GM23248 (cell line): Measurements from ENCODE around the gene HMGCR. TPM values are rescaled to one million over a fixed set of nuclear protein-coding genes. Genes with fewer than 3 reads are reported as not detected.

Experiments used
- DNase-seq: peaks from one replicate; pipeline ENCODE4 v3.0.0-alpha.2; 2015
- H2AFZ ChIP-seq: fragments of 200-600 bp; sonication (generic); 2 replicates; pipeline ENCODE4 v1.6.1; 2016; ENCODE audit warnings: antibody characterized with exemption
- H3F3A ChIP-seq: fragments of 200-600 bp; sonication (generic); 2 replicates; pipeline ENCODE4 v1.6.1; 2016; ENCODE audit warnings: mild to moderate bottlenecking, antibody characterized with exemption, mixed run types; ENCODE audit not compliant: insufficient read depth
- H3K27ac ChIP-seq: fragments of 200-600 bp; sonication (generic); 2 replicates; pipeline ENCODE4 v1.5.1; 2016; ENCODE audit warnings: mild to moderate bottlenecking
- H3K27me3 ChIP-seq: fragments of 200-600 bp; sonication (generic); replicated peaks from 2 replicates; pipeline ENCODE4 v1.6.1; 2016; ENCODE audit warnings: mild to moderate bottlenecking; ENCODE audit not compliant: insufficient read depth
- H3K36me3 ChIP-seq: fragments of 200-600 bp; sonication (generic); 2 replicates; pipeline ENCODE4 v1.6.1; 2016; ENCODE audit warnings: low read depth, mild to moderate bottlenecking
- H3K4me1 ChIP-seq: fragments of 200-600 bp; sonication (generic); 2 replicates; pipeline ENCODE4 v1.6.1; 2016; ENCODE audit warnings: mild to moderate bottlenecking; ENCODE audit not compliant: insufficient read depth
- H3K4me2 ChIP-seq: fragments of 200-600 bp; sonication (generic); one replicate; pipeline ENCODE4 v1.6.1; 2016; ENCODE audit warnings: mild to moderate bottlenecking; ENCODE audit not compliant: unreplicated experiment
- H3K4me3 ChIP-seq: fragments of 200-600 bp; sonication (generic); 2 replicates; pipeline ENCODE4 v1.5.1; 2016; ENCODE audit warnings: mild to moderate bottlenecking
- H3K79me2 ChIP-seq: fragments of 200-600 bp; sonication (generic); 2 replicates; pipeline ENCODE4 v1.6.1; 2016; ENCODE audit warnings: mild to moderate bottlenecking; ENCODE audit not compliant: insufficient read depth
- H3K9ac ChIP-seq: fragments of 200-600 bp; sonication (generic); 2 replicates; pipeline ENCODE4 v1.6.1; 2016; ENCODE audit warnings: mild to moderate bottlenecking
- H3K9me2 ChIP-seq: fragments of 200-600 bp; sonication (generic); 2 replicates; pipeline ENCODE4 v1.6.1; 2016; ENCODE audit warnings: mixed run types, mild to moderate bottlenecking, moderate library complexity; ENCODE audit not compliant: insufficient read depth
- H3K9me3 ChIP-seq: fragments of 200-600 bp; sonication (generic); one replicate; pipeline ENCODE4 v1.6.1; 2017; ENCODE audit warnings: low read depth
- H4K20me1 ChIP-seq: fragments of 200-600 bp; sonication (generic); 2 replicates; pipeline ENCODE4 v1.6.0; 2016; ENCODE audit not compliant: insufficient read depth
- EZH2 ChIP-seq: fragments of 200-600 bp; sonication (generic); IDR thresholded peaks from 2 replicates; pipeline ENCODE4 v1.6.1; 2018; ENCODE audit warnings: antibody characterized with exemption, mild to moderate bottlenecking; ENCODE audit not compliant: insufficient read depth, poor library complexity, severe bottlenecking
- EZH2phosphoT487 ChIP-seq: fragments of 200-600 bp; sonication (generic); IDR thresholded peaks from 2 replicates; pipeline ENCODE4 v1.6.1; 2018; ENCODE audit warnings: antibody characterized with exemption, moderate library complexity, mild to moderate bottlenecking, low read depth; ENCODE audit not compliant: insufficient read depth
- WGBS, 2 experiments: methylation state at CpG; one replicate each; pipeline ENCODE4 v1.1.6; 2015 to 2017; ENCODE audit warnings: low lambda C conversion rate in 2 of 2, low coverage in 1 of 2; ENCODE audit errors: missing lambda C conversion rate in 2 of 2; 5-methylcytosine and 5-hydroxymethylcytosine counted together
- in situ Hi-C: fragments of 300-500 bp; cut with MboI; formaldehyde crosslinking; loops from 2 replicates; pipeline ENCODE4 v1.15.0; 2020
- polyA plus RNA-seq: library from polyadenylated mRNA; unstranded; fragments of >200 nt; fragmentation: Nextera tagmentation; extraction: Ambion mirVana; gene quantifications from 2 replicates; pipeline ENCODE4 v1.2.1, GENCODE V29; 2016
- total RNA-seq: library from RNA; depleted of rRNA; stranded (reverse); fragments of >200 nt; shearing (Covaris generic); gene quantifications from 2 replicates; pipeline ENCODE4 v1.2.3, GENCODE V29; 2014

The HMGCR gene
- total and polyA plus RNA-seq, 2 experiments from 2014 or later = 14.4 to 34.0 TPM

DNA sequence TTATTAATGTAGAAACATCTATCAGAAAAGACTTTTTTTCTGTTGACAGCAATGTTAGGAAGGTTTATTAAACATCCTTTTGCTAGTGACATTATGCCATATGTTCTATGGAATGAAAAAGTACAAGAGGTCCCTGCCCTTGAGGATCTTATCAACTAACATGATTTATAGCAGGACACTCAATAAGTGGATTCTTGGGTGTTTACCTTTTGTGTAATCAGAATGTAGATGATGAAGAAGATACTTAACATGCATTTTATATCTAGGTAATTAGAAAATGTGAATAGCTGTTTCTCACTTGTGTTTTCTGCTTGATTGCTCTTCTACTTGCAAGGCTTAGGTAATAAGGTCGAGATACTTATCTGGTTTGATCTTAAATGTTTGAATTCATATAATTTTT, 4.9 kb downstream of the HMGCR start:
- H3K27me3 ChIP-seq = no peaks in the 10 kb centered on the region
- H3K4me1 ChIP-seq = peaks cover 37% of the 10 kb centered on the region
- no peak overlapping the region for H2AFZ ChIP-seq
- no peaks in the 10 kb centered on the region for H3K9me3 ChIP-seq
- H3F3A ChIP-seq = no peaks in the 10 kb centered on the region; the same call in 1 of the 2 replicates
- no peak overlapping the region for H3K4me2 ChIP-seq
- in situ Hi-C loops = no loop called here
- no peak overlapping the region for H3K4me3 ChIP-seq
- no peaks in the 10 kb centered on the region for H3K9me2 ChIP-seq
- H3K9ac ChIP-seq = no peak overlapping the region
- TF ChIP-seq EZH2 = no peak
- no peak for TF ChIP-seq EZH2phosphoT487
- no peak overlapping the region for H3K27ac ChIP-seq
- H3K79me2 ChIP-seq = peaks cover 78% of the 10 kb centered on the region
- peaks cover 28% of the 10 kb centered on the region for H3K36me3 ChIP-seq
- no peak for DNase-seq
- WGBS, 2 experiments = 100% methylated on average over 1 of the region's 1 CpG
- peaks cover 5% of the 10 kb centered on the region; the same call in 1 of the 2 replicates for H4K20me1 ChIP-seq

DNA sequence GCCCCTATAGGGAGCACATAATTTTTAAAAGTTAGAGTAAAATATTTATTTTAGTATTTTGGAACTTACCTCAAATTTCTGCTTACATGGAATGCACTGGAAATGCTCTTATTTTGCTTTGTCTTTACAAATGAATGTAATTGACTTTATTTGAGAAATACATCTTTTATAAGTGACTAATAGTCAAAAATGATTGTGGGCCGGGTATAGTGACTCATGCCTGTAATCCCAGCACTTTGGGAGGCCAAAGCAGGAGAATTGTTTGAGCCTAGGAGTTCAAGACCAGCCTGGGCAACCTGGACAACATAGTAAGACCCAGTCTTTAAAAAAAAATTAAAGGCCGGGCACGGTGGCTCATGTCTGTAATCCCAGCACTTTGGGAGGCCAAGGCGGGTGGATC, 5.8 kb downstream of the HMGCR start:
- Histone ChIP-seq H3K9me3 (no peaks in the 10 kb centered on the region), H3K27ac (no peak overlapping the region), H3K4me1 (peaks cover 42% of the 10 kb centered on the region), H3K79me2 (peaks cover 72% of the 10 kb centered on the region), H3K4me2 (no peak overlapping the region), H4K20me1 (peaks cover 5% of the 10 kb centered on the region; the same call in 1 of the 2 replicates), H3K9me2 (no peaks in the 10 kb centered on the region), H3K4me3 (no peak overlapping the region), H3K9ac (no peak overlapping the region), H3K36me3 (peaks cover 37% of the 10 kb centered on the region), H2AFZ (no peak overlapping the region), H3K27me3 (no peaks in the 10 kb centered on the region), H3F3A (no peaks in the 10 kb centered on the region; the same call in 1 of the 2 replicates)
- no peak for TF ChIP-seq EZH2phosphoT487
- TF ChIP-seq EZH2 = no peak
- DNase-seq = peak; percentile 34
- in situ Hi-C loops = no loop called here
- WGBS, 2 experiments = 81 to 84% methylated on average over 4 of the region's 4 CpGs

DNA sequence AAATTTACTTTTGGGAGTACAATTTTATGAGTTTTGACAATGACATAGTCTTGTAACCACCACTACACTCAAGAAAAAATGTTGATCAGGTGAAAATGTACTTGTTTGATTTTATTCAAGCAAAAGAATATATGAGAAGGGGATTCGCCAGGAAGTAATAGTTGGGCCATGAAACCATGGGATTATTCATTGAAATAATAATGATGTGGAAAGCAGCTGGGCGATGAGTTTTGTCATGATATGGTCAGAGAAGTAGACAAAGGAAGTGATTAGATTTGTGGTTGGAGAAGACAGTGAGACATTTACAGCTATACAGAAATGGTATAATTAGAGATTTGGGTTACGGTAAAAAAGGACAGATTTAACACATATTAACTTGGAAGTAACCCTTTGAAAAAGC, 11.2 kb downstream of the HMGCR start:
- Histone ChIP-seq H4K20me1 (no peaks in the 10 kb centered on the region), H3K4me2 (no peak overlapping the region), H3K79me2 (peaks cover 34% of the 10 kb centered on the region)

GRCh38 chr5:75349663-75350062, 12.6 kb downstream of the HMGCR start:
- no peaks in the 10 kb centered on the region for H3F3A ChIP-seq
- in situ Hi-C loops = no loop called here
- H3K27me3 ChIP-seq = no peaks in the 10 kb centered on the region
- no peak overlapping the region for H3K9ac ChIP-seq
- 92 to 97% methylated on average over 2 of the region's 2 CpGs for WGBS, 2 experiments
- peaks cover 19% of the 10 kb centered on the region for H3K79me2 ChIP-seq
- no peaks in the 10 kb centered on the region for H4K20me1 ChIP-seq
- no peak overlapping the region for H3K27ac ChIP-seq
- no peak overlapping the region for H3K4me2 ChIP-seq
- TF ChIP-seq EZH2 (no peak), EZH2phosphoT487 (no peak)
- no peak overlapping the region for H2AFZ ChIP-seq
- H3K4me3 ChIP-seq = no peak overlapping the region
- no peak for DNase-seq
- peaks cover 81% of the 10 kb centered on the region for H3K36me3 ChIP-seq
- H3K4me1 ChIP-seq = peaks cover 6% of the 10 kb centered on the region; the same call in 1 of the 2 replicates
- no peaks in the 10 kb centered on the region for H3K9me2 ChIP-seq
- H3K9me3 ChIP-seq = no peaks in the 10 kb centered on the region

More for the DNA sequence above, 11.2 kb downstream of the HMGCR start:
- Histone ChIP-seq H3K4me3 (no peak overlapping the region), H3K36me3 (peaks cover 82% of the 10 kb centered on the region), H2AFZ (no peak overlapping the region), H3K9me3 (no peaks in the 10 kb centered on the region), H3K9me2 (no peaks in the 10 kb centered on the region), H3K9ac (no peak overlapping the region), H3K27me3 (no peaks in the 10 kb centered on the region), H3K4me1 (peaks cover 6% of the 10 kb centered on the region; the same call in 1 of the 2 replicates), H3K27ac (no peak overlapping the region), H3F3A (no peaks in the 10 kb centered on the region)
- 79 to 85% methylated on average over 3 of the region's 3 CpGs for WGBS, 2 experiments
- TF ChIP-seq EZH2phosphoT487 = no peak
- no peak for TF ChIP-seq EZH2
- no peak for DNase-seq
- in situ Hi-C loops = no loop called here
